Testis (tissue), 2 donors: ENCODE data around the gene PITPNM3.

Experiments used
- CTCF ChIP-seq, 3 experiments: fragments of 450-650 bp in 2 of 3; fragments of 200-600 bp in 1 of 3; sonication (generic) in 1 of 3; IDR thresholded peaks; one replicate each; pipeline ENCODE4 v1.5.1; 2016 to 2019; ENCODE audit warnings: antibody characterized with exemption in 3 of 3, mild to moderate bottlenecking in 2 of 3, moderate library complexity in 1 of 3
- POLR2A ChIP-seq: fragments of 450-650 bp; IDR thresholded peaks from one replicate; pipeline ENCODE4 v1.6.1; 2017; ENCODE audit warnings: antibody characterized with exemption, mild to moderate bottlenecking, moderate library complexity

GRCh38 chr17:6508519-6509030 lies 47.8 kb downstream of the PITPNM3 start:
- no peak for TF ChIP-seq CTCF (IDR thresholded peaks at IDR 0.05)
- TF ChIP-seq POLR2A, result no peak
